Esophagus muscularis mucosa (tissue), 4 donors: ENCODE results near the gene VNN1. TPM values are rescaled to one million over a fixed set of nuclear protein-coding genes. Genes with fewer than 3 reads are reported as not detected.

Source experiments
- DNase-seq: peaks from one replicate; pipeline ENCODE4 v3.0.0-alpha.2; 2017; ENCODE audit errors: extremely low spot score
- H3K27ac ChIP-seq, 4 donors: fragments of 200-600 bp; sonication (generic); replicated peaks in 1 of 4; 1 replicate in 3 of 4; 2 replicates in 1 of 4; pipeline ENCODE4 v1.5.1; 2016 to 2019; ENCODE audit warnings: mild to moderate bottlenecking in 1 of 4
- H3K27me3 ChIP-seq, 4 donors: fragments of 200-600 bp; sonication (generic); one replicate each; pipeline versions ENCODE4 v1.5.1 to v1.6.0; 2016 to 2019
- H3K36me3 ChIP-seq, 4 donors: fragments of 200-600 bp; sonication (generic); one replicate each; pipeline ENCODE4 v1.5.1; 2016 to 2019
- H3K4me1 ChIP-seq, 4 donors: fragments of 200-600 bp; sonication (generic); one replicate each; pipeline ENCODE4 v1.5.1; 2016 to 2019
- H3K4me3 ChIP-seq, 4 donors: fragments of 200-600 bp; sonication (generic); 1 replicate in 2 of 4; 2 replicates in 2 of 4; pipeline ENCODE4 v1.5.1; 2016 to 2019; ENCODE audit warnings: mild to moderate bottlenecking in 4 of 4, moderate library complexity in 1 of 4
- H3K9me3 ChIP-seq, 4 donors: fragments of 200-600 bp; sonication (generic); 1 replicate in 3 of 4; 2 replicates in 1 of 4; pipeline ENCODE4 v1.5.1; 2016 to 2019
- EP300 ChIP-seq: sonication (generic); formaldehyde crosslinking; IDR thresholded peaks from one replicate; pipeline ENCODE4 v1.6.1; 2017; ENCODE audit warnings: antibody characterized with exemption
- POLR2A ChIP-seq: fragments of 450-650 bp; IDR thresholded peaks from one replicate; pipeline ENCODE4 v1.6.1; 2017; ENCODE audit warnings: antibody characterized with exemption, moderate library complexity, mild to moderate bottlenecking, low read depth
- POLR2AphosphoS5 ChIP-seq, 2 donors: sonication (generic); formaldehyde crosslinking; IDR thresholded peaks; one replicate each; pipeline ENCODE4 v1.6.1; 2017; ENCODE audit warnings: antibody characterized with exemption in 2 of 2
- WGBS: methylation state at CpG from one replicate; pipeline ENCODE4 v1.1.5; 2018; 5-methylcytosine and 5-hydroxymethylcytosine counted together
- intact Hi-C: fragments of 100-400 bp; cut with DNase I; formaldehyde crosslinking; loops from one replicate; pipeline ENCODE4 v1.15.1; 2023
- total RNA-seq, 4 donors: library from RNA; depleted of rRNA; stranded (reverse); fragments of >200 nt; gene quantifications; one replicate each; pipeline versions ENCODE4 v1.1.0 to v1.2.1, GENCODE V29; 2016
- TF ChIP-seq, protein P1 (sequence below), 3 experiments: fragments of 200-600 bp in 2 of 3; fragments of 450-650 bp in 1 of 3; sonication (generic) in 2 of 3; IDR thresholded peaks; one replicate each; pipeline ENCODE4 v1.5.1; 2017 to 2019; ENCODE audit warnings: antibody characterized with exemption in 3 of 3, mild to moderate bottlenecking in 2 of 3, moderate library complexity in 1 of 3

The VNN1 gene
- total RNA-seq, 4 donors from 2014 or later = 0.57 to 2.7 (median 1.3) TPM

GRCh38 chr6:132726608-132726975, 12.7 kb upstream of the VNN1 start:
- Histone ChIP-seq H3K4me3 (no peak overlapping the region), H3K9me3 (no peaks in the 10 kb centered on the region), H3K4me1 (peaks cover 0 to 12% (median 11%) of the 10 kb centered on the region in 4 donors), H3K27me3 (no peaks in the 10 kb centered on the region), H3K36me3 (no peaks in the 10 kb centered on the region), H3K27ac (no peak overlapping the region)
- 86% methylated on average over 4 of the region's 4 CpGs for WGBS
- intact Hi-C loops = no loop called here
- TF ChIP-seq POLR2AphosphoS5 (IDR thresholded peaks at IDR 0.05) = no peak
- TF ChIP-seq EP300 = no peak
- TF ChIP-seq, protein P1, sequence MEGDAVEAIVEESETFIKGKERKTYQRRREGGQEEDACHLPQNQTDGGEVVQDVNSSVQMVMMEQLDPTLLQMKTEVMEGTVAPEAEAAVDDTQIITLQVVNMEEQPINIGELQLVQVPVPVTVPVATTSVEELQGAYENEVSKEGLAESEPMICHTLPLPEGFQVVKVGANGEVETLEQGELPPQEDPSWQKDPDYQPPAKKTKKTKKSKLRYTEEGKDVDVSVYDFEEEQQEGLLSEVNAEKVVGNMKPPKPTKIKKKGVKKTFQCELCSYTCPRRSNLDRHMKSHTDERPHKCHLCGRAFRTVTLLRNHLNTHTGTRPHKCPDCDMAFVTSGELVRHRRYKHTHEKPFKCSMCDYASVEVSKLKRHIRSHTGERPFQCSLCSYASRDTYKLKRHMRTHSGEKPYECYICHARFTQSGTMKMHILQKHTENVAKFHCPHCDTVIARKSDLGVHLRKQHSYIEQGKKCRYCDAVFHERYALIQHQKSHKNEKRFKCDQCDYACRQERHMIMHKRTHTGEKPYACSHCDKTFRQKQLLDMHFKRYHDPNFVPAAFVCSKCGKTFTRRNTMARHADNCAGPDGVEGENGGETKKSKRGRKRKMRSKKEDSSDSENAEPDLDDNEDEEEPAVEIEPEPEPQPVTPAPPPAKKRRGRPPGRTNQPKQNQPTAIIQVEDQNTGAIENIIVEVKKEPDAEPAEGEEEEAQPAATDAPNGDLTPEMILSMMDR (IDR thresholded peaks at IDR 0.05) = no peak
- TF ChIP-seq POLR2A = no peak
- DNase-seq = no peak

GRCh38 chr6:132725947-132726607, 12.2 kb upstream of the VNN1 start:
- intact Hi-C loops = no loop called here
- TF ChIP-seq EP300 = no peak
- TF ChIP-seq POLR2AphosphoS5 (IDR thresholded peaks at IDR 0.05) = no peak
- TF ChIP-seq, protein P1 (IDR thresholded peaks at IDR 0.05) = no peak
- TF ChIP-seq POLR2A = no peak
- Histone ChIP-seq H3K4me3 (no peak overlapping the region), H3K4me1 (peaks cover 0 to 12% (median 9%) of the 10 kb centered on the region in 4 donors), H3K36me3 (no peaks in the 10 kb centered on the region), H3K9me3 (no peaks in the 10 kb centered on the region), H3K27ac (no peak overlapping the region), H3K27me3 (no peaks in the 10 kb centered on the region)
- whole genome bisulfite sequencing = 74% methylated on average over 6 of the region's 6 CpGs
- DNase-seq = no peak

- no peak overlapping the region for H3K4me3 ChIP-seq
- TF ChIP-seq POLR2AphosphoS5 (IDR thresholded peaks at IDR 0.05) = no peak
- TF ChIP-seq, protein P1 (IDR thresholded peaks at IDR 0.05) = no peak
- no peak for TF ChIP-seq EP300
- no peak for TF ChIP-seq POLR2A
- no peaks in the 10 kb centered on the region for H3K27me3 ChIP-seq
- H3K9me3 ChIP-seq = no peaks in the 10 kb centered on the region
- no peak overlapping the region for H3K27ac ChIP-seq
- peaks cover 0 to 7% (median 4%) of the 10 kb centered on the region in 4 donors for H3K4me1 ChIP-seq
- intact Hi-C loops = no loop called here
- 89% methylated on average over 6 of the region's 6 CpGs for WGBS
- DNase-seq = no peak
- no peaks in the 10 kb centered on the region for H3K36me3 ChIP-seq
Measured at GRCh38 chr6:132725471-132725870, 11.6 kb upstream of the VNN1 start.

DNA sequence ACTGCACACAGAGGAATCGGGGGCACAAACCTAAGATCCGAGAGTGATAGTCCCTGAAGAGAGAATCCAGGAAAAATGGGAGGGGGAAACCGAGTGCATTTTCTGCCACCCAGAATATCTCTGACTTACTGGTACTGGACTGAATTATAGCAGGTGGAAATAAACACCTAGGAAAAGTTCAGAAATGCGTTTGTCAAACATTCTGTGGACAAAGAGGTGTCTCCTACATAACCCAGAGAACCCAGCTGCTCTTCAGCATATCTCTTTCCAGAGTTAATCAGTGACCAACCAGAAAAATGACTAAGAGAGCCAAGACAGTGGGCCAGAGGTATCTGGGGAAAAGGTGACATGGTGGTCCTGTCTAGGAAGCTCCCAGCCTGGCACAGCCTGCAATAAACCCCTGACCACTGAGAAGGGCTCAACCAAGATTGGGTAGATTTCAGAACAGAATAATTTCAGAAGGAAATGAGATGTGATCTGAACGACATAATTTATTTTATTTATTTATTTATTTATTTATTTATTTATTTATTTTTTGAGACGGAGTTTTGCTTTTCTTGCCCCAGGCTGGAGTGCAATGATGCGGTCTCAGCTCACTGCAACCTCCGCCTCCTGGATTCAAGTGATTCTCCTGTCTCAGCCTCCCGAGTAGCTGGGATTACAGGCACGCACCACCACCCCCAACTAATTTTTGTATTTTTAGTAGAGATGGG, 6.0 kb upstream of the VNN1 start:
- TF ChIP-seq POLR2AphosphoS5 (IDR thresholded peaks at IDR 0.05) (no peak), EP300 (no peak), POLR2A (no peak)
- TF ChIP-seq, protein P1 (IDR thresholded peaks at IDR 0.05) = no peak
- Histone ChIP-seq H3K4me1 (no peaks in the 10 kb centered on the region), H3K27ac (no peak overlapping the region), H3K9me3 (no peaks in the 10 kb centered on the region), H3K27me3 (no peaks in the 10 kb centered on the region), H3K36me3 (no peaks in the 10 kb centered on the region), H3K4me3 (no peak overlapping the region)
- DNase-seq = no peak
- intact Hi-C loops = no loop called here
- 87% methylated on average over 10 of the region's 10 CpGs for WGBS
